H1 (cell line): Measurements from ENCODE around the gene SLC7A7. TPM values are rescaled to one million over a fixed set of nuclear protein-coding genes. Genes with fewer than 3 reads are reported as not detected.

Experiments
- ASH2L ChIP-seq: fragments of 200-600, 300-600 bp; sonication (generic); IDR thresholded peaks from one replicate; pipeline ENCODE4 v1.7.1; 2017; ENCODE audit warnings: low read length
- CHD2 ChIP-seq: IDR thresholded peaks from 2 replicates; pipeline ENCODE4 v1.6.1; 2012; ENCODE audit warnings: low read length, improper control_type of control experiment
- CTBP2 ChIP-seq: IDR thresholded peaks from 2 replicates; pipeline ENCODE4 v1.7.0; 2011; ENCODE audit warnings: borderline replicate concordance, mild to moderate bottlenecking, moderate library complexity, mixed read lengths, low read length; ENCODE audit not compliant: insufficient read depth, insufficient read length
- JUN ChIP-seq: IDR thresholded peaks from 2 replicates; pipeline ENCODE4 v1.6.1; 2011; ENCODE audit warnings: low read depth, mild to moderate bottlenecking, improper control_type of control experiment, low read length
- JUND ChIP-seq: IDR thresholded peaks from 2 replicates; pipeline ENCODE4 v1.6.1; 2011; ENCODE audit warnings: mild to moderate bottlenecking, improper control_type of control experiment, low read length
- polyA plus RNA-seq, 7 experiments: library from polyadenylated mRNA; depleted of rRNA in 3 of 7; stranded (reverse) in 5 of 7; unstranded in 2 of 7; fragments of >200 nt in 5 of 7; fragments of 200-250 nt in 2 of 7; gene quantifications; 1 replicate in 5 of 7; 2 replicates in 1 of 7; 4 replicates in 1 of 7; pipeline versions ENCODE4 v1.2.1 to v1.2.3, GENCODE V29; 2011 to 2013; ENCODE audit warnings: missing spikeins in 2 of 7, mixed read lengths in 2 of 7
- total RNA-seq: library from RNA; stranded (reverse); fragmentation: NEBNext Ultra II Directional; extraction: Animal tissue kit (Norgen Biotek cat#: 25700); gene quantifications from 2 replicates; pipeline ENCODE4 v1.2.1, GENCODE V29; 2021
- TF ChIP-seq, protein P1 (sequence below): IDR thresholded peaks from 2 replicates; pipeline ENCODE4 v1.6.1; 2012; ENCODE audit warnings: inconsistent platforms
- TF ChIP-seq, protein P2 (sequence below): fragments of 300-600 bp; sonication (generic); IDR thresholded peaks from 2 replicates; pipeline ENCODE4 v1.7.1; 2012; ENCODE audit warnings: low read length, moderate library complexity, mild to moderate bottlenecking, inconsistent platforms; ENCODE audit not compliant: insufficient replicate concordance

The SLC7A7 gene
- total and polyA plus RNA-seq, 2 of the 8 experiments (the other 6 are each of a cell fraction or from before 2014, with no cell fraction given) = 5.8 to 14.9 TPM

DNA sequence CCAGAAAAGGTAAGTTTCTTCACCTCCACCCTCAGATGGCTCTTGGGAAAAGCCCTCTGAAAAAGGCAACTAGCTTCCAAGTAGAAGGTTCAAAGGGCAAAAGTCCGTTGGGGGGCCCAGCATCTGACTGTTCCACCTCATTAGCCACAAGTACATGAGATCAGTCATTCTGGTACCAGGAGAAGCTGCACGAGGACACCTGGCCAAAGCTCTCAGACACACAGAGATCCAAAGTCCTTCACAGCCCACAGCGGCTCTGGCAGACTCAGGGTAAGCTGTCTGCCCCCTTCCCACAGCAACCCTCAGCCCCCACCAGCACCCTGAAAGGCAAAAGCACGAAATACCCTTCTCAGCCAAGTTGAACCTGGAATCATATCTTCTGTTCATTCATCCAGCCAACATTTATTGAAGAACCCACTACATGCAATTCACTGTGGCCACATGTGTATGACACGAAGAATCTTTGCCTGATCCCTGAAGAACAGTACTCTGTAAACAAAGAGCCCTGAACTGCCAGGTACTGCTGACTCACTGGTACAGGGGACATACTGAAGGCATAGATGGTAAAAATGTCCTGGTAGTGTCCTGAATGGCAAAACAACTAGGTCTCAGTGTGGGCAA is 19.0 kb downstream of the SLC7A7 start (continued):
- TF ChIP-seq, protein P1, sequence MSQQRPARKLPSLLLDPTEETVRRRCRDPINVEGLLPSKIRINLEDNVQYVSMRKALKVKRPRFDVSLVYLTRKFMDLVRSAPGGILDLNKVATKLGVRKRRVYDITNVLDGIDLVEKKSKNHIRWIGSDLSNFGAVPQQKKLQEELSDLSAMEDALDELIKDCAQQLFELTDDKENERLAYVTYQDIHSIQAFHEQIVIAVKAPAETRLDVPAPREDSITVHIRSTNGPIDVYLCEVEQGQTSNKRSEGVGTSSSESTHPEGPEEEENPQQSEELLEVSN = no peak
- TF ChIP-seq ASH2L (no peak), JUN (no peak), CHD2 (no peak), JUND (no peak), CTBP2 (no peak)
- TF ChIP-seq, protein P2, sequence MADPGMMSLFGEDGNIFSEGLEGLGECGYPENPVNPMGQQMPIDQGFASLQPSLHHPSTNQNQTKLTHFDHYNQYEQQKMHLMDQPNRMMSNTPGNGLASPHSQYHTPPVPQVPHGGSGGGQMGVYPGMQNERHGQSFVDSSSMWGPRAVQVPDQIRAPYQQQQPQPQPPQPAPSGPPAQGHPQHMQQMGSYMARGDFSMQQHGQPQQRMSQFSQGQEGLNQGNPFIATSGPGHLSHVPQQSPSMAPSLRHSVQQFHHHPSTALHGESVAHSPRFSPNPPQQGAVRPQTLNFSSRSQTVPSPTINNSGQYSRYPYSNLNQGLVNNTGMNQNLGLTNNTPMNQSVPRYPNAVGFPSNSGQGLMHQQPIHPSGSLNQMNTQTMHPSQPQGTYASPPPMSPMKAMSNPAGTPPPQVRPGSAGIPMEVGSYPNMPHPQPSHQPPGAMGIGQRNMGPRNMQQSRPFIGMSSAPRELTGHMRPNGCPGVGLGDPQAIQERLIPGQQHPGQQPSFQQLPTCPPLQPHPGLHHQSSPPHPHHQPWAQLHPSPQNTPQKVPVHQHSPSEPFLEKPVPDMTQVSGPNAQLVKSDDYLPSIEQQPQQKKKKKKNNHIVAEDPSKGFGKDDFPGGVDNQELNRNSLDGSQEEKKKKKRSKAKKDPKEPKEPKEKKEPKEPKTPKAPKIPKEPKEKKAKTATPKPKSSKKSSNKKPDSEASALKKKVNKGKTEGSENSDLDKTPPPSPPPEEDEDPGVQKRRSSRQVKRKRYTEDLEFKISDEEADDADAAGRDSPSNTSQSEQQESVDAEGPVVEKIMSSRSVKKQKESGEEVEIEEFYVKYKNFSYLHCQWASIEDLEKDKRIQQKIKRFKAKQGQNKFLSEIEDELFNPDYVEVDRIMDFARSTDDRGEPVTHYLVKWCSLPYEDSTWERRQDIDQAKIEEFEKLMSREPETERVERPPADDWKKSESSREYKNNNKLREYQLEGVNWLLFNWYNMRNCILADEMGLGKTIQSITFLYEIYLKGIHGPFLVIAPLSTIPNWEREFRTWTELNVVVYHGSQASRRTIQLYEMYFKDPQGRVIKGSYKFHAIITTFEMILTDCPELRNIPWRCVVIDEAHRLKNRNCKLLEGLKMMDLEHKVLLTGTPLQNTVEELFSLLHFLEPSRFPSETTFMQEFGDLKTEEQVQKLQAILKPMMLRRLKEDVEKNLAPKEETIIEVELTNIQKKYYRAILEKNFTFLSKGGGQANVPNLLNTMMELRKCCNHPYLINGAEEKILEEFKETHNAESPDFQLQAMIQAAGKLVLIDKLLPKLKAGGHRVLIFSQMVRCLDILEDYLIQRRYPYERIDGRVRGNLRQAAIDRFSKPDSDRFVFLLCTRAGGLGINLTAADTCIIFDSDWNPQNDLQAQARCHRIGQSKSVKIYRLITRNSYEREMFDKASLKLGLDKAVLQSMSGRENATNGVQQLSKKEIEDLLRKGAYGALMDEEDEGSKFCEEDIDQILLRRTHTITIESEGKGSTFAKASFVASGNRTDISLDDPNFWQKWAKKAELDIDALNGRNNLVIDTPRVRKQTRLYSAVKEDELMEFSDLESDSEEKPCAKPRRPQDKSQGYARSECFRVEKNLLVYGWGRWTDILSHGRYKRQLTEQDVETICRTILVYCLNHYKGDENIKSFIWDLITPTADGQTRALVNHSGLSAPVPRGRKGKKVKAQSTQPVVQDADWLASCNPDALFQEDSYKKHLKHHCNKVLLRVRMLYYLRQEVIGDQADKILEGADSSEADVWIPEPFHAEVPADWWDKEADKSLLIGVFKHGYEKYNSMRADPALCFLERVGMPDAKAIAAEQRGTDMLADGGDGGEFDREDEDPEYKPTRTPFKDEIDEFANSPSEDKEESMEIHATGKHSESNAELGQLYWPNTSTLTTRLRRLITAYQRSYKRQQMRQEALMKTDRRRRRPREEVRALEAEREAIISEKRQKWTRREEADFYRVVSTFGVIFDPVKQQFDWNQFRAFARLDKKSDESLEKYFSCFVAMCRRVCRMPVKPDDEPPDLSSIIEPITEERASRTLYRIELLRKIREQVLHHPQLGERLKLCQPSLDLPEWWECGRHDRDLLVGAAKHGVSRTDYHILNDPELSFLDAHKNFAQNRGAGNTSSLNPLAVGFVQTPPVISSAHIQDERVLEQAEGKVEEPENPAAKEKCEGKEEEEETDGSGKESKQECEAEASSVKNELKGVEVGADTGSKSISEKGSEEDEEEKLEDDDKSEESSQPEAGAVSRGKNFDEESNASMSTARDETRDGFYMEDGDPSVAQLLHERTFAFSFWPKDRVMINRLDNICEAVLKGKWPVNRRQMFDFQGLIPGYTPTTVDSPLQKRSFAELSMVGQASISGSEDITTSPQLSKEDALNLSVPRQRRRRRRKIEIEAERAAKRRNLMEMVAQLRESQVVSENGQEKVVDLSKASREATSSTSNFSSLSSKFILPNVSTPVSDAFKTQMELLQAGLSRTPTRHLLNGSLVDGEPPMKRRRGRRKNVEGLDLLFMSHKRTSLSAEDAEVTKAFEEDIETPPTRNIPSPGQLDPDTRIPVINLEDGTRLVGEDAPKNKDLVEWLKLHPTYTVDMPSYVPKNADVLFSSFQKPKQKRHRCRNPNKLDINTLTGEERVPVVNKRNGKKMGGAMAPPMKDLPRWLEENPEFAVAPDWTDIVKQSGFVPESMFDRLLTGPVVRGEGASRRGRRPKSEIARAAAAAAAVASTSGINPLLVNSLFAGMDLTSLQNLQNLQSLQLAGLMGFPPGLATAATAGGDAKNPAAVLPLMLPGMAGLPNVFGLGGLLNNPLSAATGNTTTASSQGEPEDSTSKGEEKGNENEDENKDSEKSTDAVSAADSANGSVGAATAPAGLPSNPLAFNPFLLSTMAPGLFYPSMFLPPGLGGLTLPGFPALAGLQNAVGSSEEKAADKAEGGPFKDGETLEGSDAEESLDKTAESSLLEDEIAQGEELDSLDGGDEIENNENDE = no peak
